Measurements from ENCODE around the gene ADAMTS2. TPM values are rescaled to one million over a fixed set of nuclear protein-coding genes. Genes with fewer than 3 reads are reported as not detected.

ADAMTS2 gene
- total RNA-seq, 1 donor from 2014 or later = 18.8 TPM

DNA sequence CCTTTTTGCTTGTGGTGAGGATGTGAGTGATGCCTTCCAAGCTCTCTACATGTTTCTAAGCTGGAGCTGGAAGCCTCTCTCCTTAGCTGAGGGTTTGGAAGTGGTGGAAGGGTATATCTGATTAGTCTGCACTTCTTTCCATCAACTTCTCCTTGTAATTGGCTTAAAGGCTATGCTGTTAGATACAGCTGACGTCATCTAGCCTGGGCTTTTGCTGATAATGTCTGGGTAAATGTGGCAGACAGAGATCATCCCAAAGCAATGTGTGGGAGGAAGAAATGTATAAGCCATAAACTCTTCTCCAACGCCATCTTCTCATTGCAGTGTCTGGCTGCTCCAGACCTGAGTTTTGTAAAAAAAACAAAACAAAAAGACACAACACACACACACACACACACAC lies 255.8 kb downstream of the ADAMTS2 start:
- H3K27me3 Mint-ChIP-seq (ENCODE audit: low read depth, unreplicated experiment) = peaks cover 1% of the 10 kb centered on the region
- peaks cover 23% of the 10 kb centered on the region for H3K9me3 ChIP-seq (ENCODE audit: insufficient read depth, low read depth, low read length)
- FAIRE-seq = no peak
- H3K4me2 ChIP-seq (ENCODE audit: low read length) = no peak overlapping the region
- H3K36me3 Mint-ChIP-seq (ENCODE audit: low read depth, unreplicated experiment) = no peaks in the 10 kb centered on the region
- H2AFZ ChIP-seq (ENCODE audit: low read depth, low read length) = no peak overlapping the region
- peaks cover 40% of the 10 kb centered on the region for H3K9me3 Mint-ChIP-seq (ENCODE audit: unreplicated experiment)
- no peak for TF ChIP-seq EZH2 (IDR thresholded peaks at IDR 0.05; ENCODE audit: insufficient read depth, low read length)
- TF ChIP-seq, protein P1, sequence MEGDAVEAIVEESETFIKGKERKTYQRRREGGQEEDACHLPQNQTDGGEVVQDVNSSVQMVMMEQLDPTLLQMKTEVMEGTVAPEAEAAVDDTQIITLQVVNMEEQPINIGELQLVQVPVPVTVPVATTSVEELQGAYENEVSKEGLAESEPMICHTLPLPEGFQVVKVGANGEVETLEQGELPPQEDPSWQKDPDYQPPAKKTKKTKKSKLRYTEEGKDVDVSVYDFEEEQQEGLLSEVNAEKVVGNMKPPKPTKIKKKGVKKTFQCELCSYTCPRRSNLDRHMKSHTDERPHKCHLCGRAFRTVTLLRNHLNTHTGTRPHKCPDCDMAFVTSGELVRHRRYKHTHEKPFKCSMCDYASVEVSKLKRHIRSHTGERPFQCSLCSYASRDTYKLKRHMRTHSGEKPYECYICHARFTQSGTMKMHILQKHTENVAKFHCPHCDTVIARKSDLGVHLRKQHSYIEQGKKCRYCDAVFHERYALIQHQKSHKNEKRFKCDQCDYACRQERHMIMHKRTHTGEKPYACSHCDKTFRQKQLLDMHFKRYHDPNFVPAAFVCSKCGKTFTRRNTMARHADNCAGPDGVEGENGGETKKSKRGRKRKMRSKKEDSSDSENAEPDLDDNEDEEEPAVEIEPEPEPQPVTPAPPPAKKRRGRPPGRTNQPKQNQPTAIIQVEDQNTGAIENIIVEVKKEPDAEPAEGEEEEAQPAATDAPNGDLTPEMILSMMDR (IDR thresholded peaks at IDR 0.05; ENCODE audit: insufficient read depth, low read depth, low read length) = no peak
- H4K20me1 ChIP-seq (ENCODE audit: insufficient read depth, low read length) = no peaks in the 10 kb centered on the region
- no peak overlapping the region for H3K27ac Mint-ChIP-seq (ENCODE audit: unreplicated experiment)
- H3K4me1 ChIP-seq (ENCODE audit: insufficient read depth, low read length) = no peaks in the 10 kb centered on the region
- H3K9ac ChIP-seq (ENCODE audit: low read length) = no peak overlapping the region
- no peaks in the 10 kb centered on the region for H3K27me3 ChIP-seq (ENCODE audit: insufficient read depth, low read length)
- H3K36me3 ChIP-seq (ENCODE audit: insufficient read depth, low read length) = no peaks in the 10 kb centered on the region
- DNase-seq (ENCODE audit: low read depth) = no peak
- H3K79me2 ChIP-seq (ENCODE audit: insufficient read depth, low read length) = no peaks in the 10 kb centered on the region
- H3K4me1 Mint-ChIP-seq (ENCODE audit: low read depth, unreplicated experiment) = no peaks in the 10 kb centered on the region
- H3K27ac ChIP-seq (ENCODE audit: low read depth, low read length) = no peak overlapping the region
- no peak overlapping the region for H3K4me3 ChIP-seq (ENCODE audit: insufficient read depth, low read depth, low read length)
- no peak overlapping the region for H3K4me3 Mint-ChIP-seq (ENCODE audit: unreplicated experiment)

DNA sequence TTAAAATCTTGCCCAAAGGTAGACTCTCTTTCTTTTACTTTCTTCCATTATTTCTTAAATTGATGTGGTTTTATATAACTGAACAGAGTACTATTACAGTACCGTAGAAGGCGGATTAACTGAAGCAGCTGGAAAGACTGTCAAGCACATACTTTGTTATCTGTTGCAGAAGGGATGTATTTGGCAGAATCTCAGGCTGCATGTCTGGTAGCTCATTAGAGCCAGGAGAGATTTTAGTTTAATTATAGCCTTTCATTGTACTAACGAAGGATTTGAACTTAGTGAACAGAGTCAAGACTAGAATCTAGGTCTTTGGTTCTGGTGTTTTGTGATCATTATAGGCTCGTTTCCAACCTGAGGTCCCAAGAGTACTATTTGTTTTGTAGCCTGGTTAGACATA lies 264.5 kb downstream of the ADAMTS2 start:
- H3K27me3 Mint-ChIP-seq (ENCODE audit: low read depth, unreplicated experiment) = peaks cover under 1% of the 10 kb centered on the region
- no peak overlapping the region for H3K4me3 ChIP-seq (ENCODE audit: insufficient read depth, low read depth, low read length)
- no peak overlapping the region for H3K9ac ChIP-seq (ENCODE audit: low read length)
- peaks cover 52% of the 10 kb centered on the region for H3K36me3 Mint-ChIP-seq (ENCODE audit: low read depth, unreplicated experiment)
- no peaks in the 10 kb centered on the region for H3K79me2 ChIP-seq (ENCODE audit: insufficient read depth, low read length)
- H3K4me3 Mint-ChIP-seq (ENCODE audit: unreplicated experiment) = no peak overlapping the region
- no peak for TF ChIP-seq EZH2 (IDR thresholded peaks at IDR 0.05; ENCODE audit: insufficient read depth, low read length)
- TF ChIP-seq, protein P1 (IDR thresholded peaks at IDR 0.05; ENCODE audit: insufficient read depth, low read depth, low read length) = no peak
- H3K27ac Mint-ChIP-seq (ENCODE audit: unreplicated experiment) = no peak overlapping the region
- peaks cover 61% of the 10 kb centered on the region for H3K9me3 ChIP-seq (ENCODE audit: insufficient read depth, low read depth, low read length)
- H2AFZ ChIP-seq (ENCODE audit: low read depth, low read length) = no peak overlapping the region
- no peak overlapping the region for H3K27ac ChIP-seq (ENCODE audit: low read depth, low read length)
- H3K36me3 ChIP-seq (ENCODE audit: insufficient read depth, low read length) = peaks cover 39% of the 10 kb centered on the region
- H3K9me3 Mint-ChIP-seq (ENCODE audit: unreplicated experiment) = peaks cover 69% of the 10 kb centered on the region
- H3K4me1 Mint-ChIP-seq (ENCODE audit: low read depth, unreplicated experiment) = no peaks in the 10 kb centered on the region
- no peaks in the 10 kb centered on the region for H4K20me1 ChIP-seq (ENCODE audit: insufficient read depth, low read length)
- H3K4me2 ChIP-seq (ENCODE audit: low read length) = no peak overlapping the region
- no peaks in the 10 kb centered on the region for H3K27me3 ChIP-seq (ENCODE audit: insufficient read depth, low read length)
- no peaks in the 10 kb centered on the region for H3K4me1 ChIP-seq (ENCODE audit: insufficient read depth, low read length)
- FAIRE-seq = no peak
- DNase-seq (ENCODE audit: low read depth) = no peak

DNA sequence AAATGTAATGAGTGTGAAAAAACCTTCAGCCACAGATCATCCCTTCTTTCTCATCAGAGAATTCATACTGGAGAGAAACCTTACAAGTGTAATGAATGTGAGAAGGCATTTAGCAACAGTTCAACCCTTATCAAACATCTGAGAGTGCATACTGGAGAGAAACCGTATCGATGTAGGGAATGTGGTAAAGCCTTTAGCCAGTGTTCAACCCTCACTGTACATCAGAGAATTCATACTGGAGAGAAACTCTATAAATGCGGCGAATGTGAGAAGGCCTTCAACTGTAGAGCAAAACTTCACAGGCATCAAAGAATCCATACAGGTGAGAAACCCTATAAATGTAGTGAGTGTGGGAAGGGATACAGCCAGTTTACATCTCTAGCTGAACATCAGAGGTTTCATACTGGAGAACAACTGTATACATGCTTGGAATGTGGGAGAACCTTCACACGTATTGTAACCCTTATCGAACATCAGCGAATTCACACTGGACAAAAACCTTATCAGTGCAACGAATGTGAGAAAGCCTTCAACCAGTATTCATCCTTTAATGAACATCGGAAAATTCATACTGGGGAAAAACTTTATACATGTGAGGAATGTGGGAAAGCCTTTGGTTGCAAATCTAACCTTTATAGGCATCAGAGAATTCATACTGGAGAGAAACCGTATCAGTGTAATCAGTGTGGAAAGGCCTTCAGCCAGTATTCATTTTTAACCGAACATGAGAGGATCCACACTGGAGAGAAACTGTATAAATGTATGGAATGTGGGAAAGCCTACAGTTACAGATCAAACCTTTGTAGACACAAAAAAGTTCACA lies 265.9 kb downstream of the ADAMTS2 start:
- DNase-seq (ENCODE audit: low read depth) (no peak), FAIRE-seq (peak; percentile 47)
- Histone ChIP-seq H2AFZ (ENCODE audit: low read depth, low read length) (no peak overlapping the region), H3K9me3 (ENCODE audit: insufficient read depth, low read depth, low read length) (peaks cover 54% of the 10 kb centered on the region), H3K27me3 (ENCODE audit: insufficient read depth, low read length) (no peaks in the 10 kb centered on the region), H3K9ac (ENCODE audit: low read length) (no peak overlapping the region), H3K4me3 (ENCODE audit: insufficient read depth, low read depth, low read length) (no peak overlapping the region), H3K27ac (ENCODE audit: low read depth, low read length) (no peak overlapping the region), H3K4me1 (ENCODE audit: insufficient read depth, low read length) (no peaks in the 10 kb centered on the region), H3K36me3 (ENCODE audit: insufficient read depth, low read length) (peaks cover 39% of the 10 kb centered on the region), H3K79me2 (ENCODE audit: insufficient read depth, low read length) (no peaks in the 10 kb centered on the region), H4K20me1 (ENCODE audit: insufficient read depth, low read length) (no peaks in the 10 kb centered on the region), H3K4me2 (ENCODE audit: low read length) (no peak overlapping the region)
- TF ChIP-seq, protein P1 (IDR thresholded peaks at IDR 0.05; ENCODE audit: insufficient read depth, low read depth, low read length) = no peak
- no peak for TF ChIP-seq EZH2 (IDR thresholded peaks at IDR 0.05; ENCODE audit: insufficient read depth, low read length)
- Mint-ChIP-seq H3K9me3 (ENCODE audit: unreplicated experiment) (peaks cover 69% of the 10 kb centered on the region), H3K27ac (ENCODE audit: unreplicated experiment) (no peak overlapping the region), H3K27me3 (ENCODE audit: low read depth, unreplicated experiment) (no peaks in the 10 kb centered on the region), H3K36me3 (ENCODE audit: low read depth, unreplicated experiment) (peaks cover 58% of the 10 kb centered on the region), H3K4me3 (ENCODE audit: unreplicated experiment) (no peak overlapping the region), H3K4me1 (ENCODE audit: low read depth, unreplicated experiment) (no peaks in the 10 kb centered on the region)

Measured in astrocyte (in vitro differentiated cells and primary cell).